Coronary artery (tissue), 2 donors: ENCODE measurements around the gene MEIS2.
"Not testable (repeated sequence)": the region's sequence is repeated elsewhere in the genome, so short reads cannot be mapped to it uniquely, and the experiment has no call there.

Experiments used
- DNase-seq: peaks from one replicate; pipeline ENCODE4 v3.0.0-alpha.2; 2017; ENCODE audit warnings: low spot score
- H3K27ac ChIP-seq, 2 donors: fragments of 200-600 bp; sonication (generic); one replicate each; pipeline ENCODE4 v1.5.1; 2016 to 2019
- H3K4me3 ChIP-seq: fragments of 200-600 bp; sonication (generic); 2 replicates; pipeline ENCODE4 v1.5.1; 2016; ENCODE audit warnings: mild to moderate bottlenecking, moderate library complexity
- CTCF ChIP-seq: fragments of 200-600 bp; sonication (generic); IDR thresholded peaks from one replicate; pipeline ENCODE4 v1.5.1; 2019; ENCODE audit warnings: antibody characterized with exemption

MEIS2 gene

GRCh38 chr15:36988947-36989346 is 111.4 kb downstream of the MEIS2 start:
- no peak for TF ChIP-seq CTCF
- Histone ChIP-seq H3K27ac (no peak overlapping the region), H3K4me3 (no peak overlapping the region)
- no peak for DNase-seq

- Histone ChIP-seq H3K27ac (no peak overlapping the region), H3K4me3 (no peak overlapping the region)
- no peak for DNase-seq
- TF ChIP-seq CTCF = no peak
These were observed 117.9 kb downstream of the MEIS2 start for GRCh38 chr15:36982430-36982829.

GRCh38 chr15:36980281-36980680 is 120.1 kb downstream of the MEIS2 start:
- H3K4me3 ChIP-seq, DNase-seq, H3K27ac ChIP-seq: not testable (repeated sequence)

GRCh38 chr15:36978625-36979024 is 121.7 kb downstream of the MEIS2 start:
- H3K4me3 ChIP-seq = no peak overlapping the region
- TF ChIP-seq CTCF = no peak
- no peak for DNase-seq
- H3K27ac ChIP-seq = no peak overlapping the region

- DNase-seq = no peak
- no peak for TF ChIP-seq CTCF
These were observed 122.2 kb downstream of the MEIS2 start for GRCh38 chr15:36978126-36978525.

GRCh38 chr15:36977659-36978058 is 122.7 kb downstream of the MEIS2 start:
- H3K4me3 ChIP-seq = no peak overlapping the region
- DNase-seq = no peak
- TF ChIP-seq CTCF = no peak
- no peak overlapping the region for H3K27ac ChIP-seq

More at GRCh38 chr15:36978126-36978525, 122.2 kb downstream of the MEIS2 start:
- H3K27ac ChIP-seq = no peak overlapping the region
- H3K4me3 ChIP-seq = no peak overlapping the region

- Histone ChIP-seq H3K4me3 (no peak overlapping the region), H3K27ac (no peak overlapping the region)
- TF ChIP-seq CTCF = no peak
- DNase-seq = no peak
These were observed 127.6 kb downstream of the MEIS2 start for GRCh38 chr15:36972704-36973103.

GRCh38 chr15:36970522-36970921 is 129.8 kb downstream of the MEIS2 start:
- no peak for TF ChIP-seq CTCF
- H3K4me3 ChIP-seq = no peak overlapping the region
- DNase-seq = no peak
- no peak overlapping the region for H3K27ac ChIP-seq
